Ishikawa (cell line): ENCODE data around the gene NOS1AP.

Experiments used
- CEBPB ChIP-seq: IDR thresholded peaks from 2 replicates; pipeline ENCODE4 v1.6.1; 2012
- CREB1 ChIP-seq: IDR thresholded peaks from 2 replicates; pipeline ENCODE4 v1.6.1; 2012; ENCODE audit warnings: low read depth
- EGR1 ChIP-seq: IDR thresholded peaks from 2 replicates; pipeline ENCODE4 v1.6.1; 2012
- EP300 ChIP-seq: IDR thresholded peaks from 2 replicates; pipeline ENCODE4 v1.6.1; 2012; ENCODE audit warnings: borderline replicate concordance
- NFIC ChIP-seq: IDR thresholded peaks from 2 replicates; pipeline ENCODE4 v1.6.1; 2012
- RAD21 ChIP-seq: IDR thresholded peaks from 2 replicates; pipeline ENCODE4 v1.6.1; 2012; ENCODE audit warnings: low read depth
- TAF1 ChIP-seq: IDR thresholded peaks from 2 replicates; pipeline ENCODE4 v1.6.1; 2012; ENCODE audit warnings: low read depth, mild to moderate bottlenecking
- TCF12 ChIP-seq: IDR thresholded peaks from 2 replicates; pipeline ENCODE4 v1.6.1; 2012; ENCODE audit warnings: low read depth
- TEAD4 ChIP-seq: IDR thresholded peaks from 2 replicates; pipeline ENCODE4 v1.6.1; 2012
- USF1 ChIP-seq: IDR thresholded peaks from 2 replicates; pipeline ENCODE4 v1.6.1; 2012
- YY1 ChIP-seq: IDR thresholded peaks from 2 replicates; pipeline ENCODE4 v1.6.1; 2012; ENCODE audit warnings: low read depth
- TF ChIP-seq, protein P1 (sequence below): IDR thresholded peaks from 2 replicates; pipeline ENCODE4 v1.6.1; 2012
- TF ChIP-seq, protein P2 (sequence below): IDR thresholded peaks from 2 replicates; pipeline ENCODE4 v1.6.1; 2012; ENCODE audit warnings: low read depth, mild to moderate bottlenecking

DNA sequence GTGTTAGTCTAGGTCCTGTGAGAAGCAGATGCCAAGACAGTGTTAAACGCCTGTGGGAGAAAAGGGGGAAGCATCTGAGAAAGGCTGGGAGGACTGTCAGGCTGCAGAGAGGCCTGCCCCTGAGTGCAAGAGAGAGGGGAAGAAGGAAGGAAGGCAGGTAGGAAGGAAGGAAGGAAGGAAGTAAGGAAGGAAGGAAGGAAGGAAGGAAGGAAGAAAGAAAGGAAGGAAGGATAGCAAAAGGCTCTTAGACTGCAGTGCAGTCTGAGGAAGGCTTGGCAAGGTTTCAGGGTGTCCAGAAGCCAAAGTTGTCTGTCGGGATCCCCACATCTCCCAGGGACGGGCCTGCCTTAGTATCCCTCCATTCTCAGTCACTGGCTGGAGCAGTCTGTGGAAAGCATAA lies 224.5 kb downstream of the NOS1AP start:
- TF ChIP-seq, protein P1, sequence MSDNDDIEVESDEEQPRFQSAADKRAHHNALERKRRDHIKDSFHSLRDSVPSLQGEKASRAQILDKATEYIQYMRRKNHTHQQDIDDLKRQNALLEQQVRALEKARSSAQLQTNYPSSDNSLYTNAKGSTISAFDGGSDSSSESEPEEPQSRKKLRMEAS: no peak
- TF ChIP-seq EP300: no peak
- TF ChIP-seq, protein P2, sequence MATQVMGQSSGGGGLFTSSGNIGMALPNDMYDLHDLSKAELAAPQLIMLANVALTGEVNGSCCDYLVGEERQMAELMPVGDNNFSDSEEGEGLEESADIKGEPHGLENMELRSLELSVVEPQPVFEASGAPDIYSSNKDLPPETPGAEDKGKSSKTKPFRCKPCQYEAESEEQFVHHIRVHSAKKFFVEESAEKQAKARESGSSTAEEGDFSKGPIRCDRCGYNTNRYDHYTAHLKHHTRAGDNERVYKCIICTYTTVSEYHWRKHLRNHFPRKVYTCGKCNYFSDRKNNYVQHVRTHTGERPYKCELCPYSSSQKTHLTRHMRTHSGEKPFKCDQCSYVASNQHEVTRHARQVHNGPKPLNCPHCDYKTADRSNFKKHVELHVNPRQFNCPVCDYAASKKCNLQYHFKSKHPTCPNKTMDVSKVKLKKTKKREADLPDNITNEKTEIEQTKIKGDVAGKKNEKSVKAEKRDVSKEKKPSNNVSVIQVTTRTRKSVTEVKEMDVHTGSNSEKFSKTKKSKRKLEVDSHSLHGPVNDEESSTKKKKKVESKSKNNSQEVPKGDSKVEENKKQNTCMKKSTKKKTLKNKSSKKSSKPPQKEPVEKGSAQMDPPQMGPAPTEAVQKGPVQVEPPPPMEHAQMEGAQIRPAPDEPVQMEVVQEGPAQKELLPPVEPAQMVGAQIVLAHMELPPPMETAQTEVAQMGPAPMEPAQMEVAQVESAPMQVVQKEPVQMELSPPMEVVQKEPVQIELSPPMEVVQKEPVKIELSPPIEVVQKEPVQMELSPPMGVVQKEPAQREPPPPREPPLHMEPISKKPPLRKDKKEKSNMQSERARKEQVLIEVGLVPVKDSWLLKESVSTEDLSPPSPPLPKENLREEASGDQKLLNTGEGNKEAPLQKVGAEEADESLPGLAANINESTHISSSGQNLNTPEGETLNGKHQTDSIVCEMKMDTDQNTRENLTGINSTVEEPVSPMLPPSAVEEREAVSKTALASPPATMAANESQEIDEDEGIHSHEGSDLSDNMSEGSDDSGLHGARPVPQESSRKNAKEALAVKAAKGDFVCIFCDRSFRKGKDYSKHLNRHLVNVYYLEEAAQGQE: no peak
- TF ChIP-seq USF1: no peak
- TF ChIP-seq TCF12: no peak
- no peak for TF ChIP-seq YY1
- no peak for TF ChIP-seq TEAD4
- no peak for TF ChIP-seq CEBPB
- TF ChIP-seq NFIC: no peak
- no peak for TF ChIP-seq RAD21
- no peak for TF ChIP-seq EGR1
- TF ChIP-seq CREB1: no peak
- no peak for TF ChIP-seq TAF1
